HG03064 (cell line): ENCODE data around the gene NKD1.

Source experiments
- ATAC-seq: cut with Tn5 transposase; IDR thresholded peaks from one replicate; pipeline ENCODE4 v1.9.1; 2021; ENCODE audit warnings: low read depth; ENCODE audit not compliant: unreplicated experiment

NKD1 gene

DNA sequence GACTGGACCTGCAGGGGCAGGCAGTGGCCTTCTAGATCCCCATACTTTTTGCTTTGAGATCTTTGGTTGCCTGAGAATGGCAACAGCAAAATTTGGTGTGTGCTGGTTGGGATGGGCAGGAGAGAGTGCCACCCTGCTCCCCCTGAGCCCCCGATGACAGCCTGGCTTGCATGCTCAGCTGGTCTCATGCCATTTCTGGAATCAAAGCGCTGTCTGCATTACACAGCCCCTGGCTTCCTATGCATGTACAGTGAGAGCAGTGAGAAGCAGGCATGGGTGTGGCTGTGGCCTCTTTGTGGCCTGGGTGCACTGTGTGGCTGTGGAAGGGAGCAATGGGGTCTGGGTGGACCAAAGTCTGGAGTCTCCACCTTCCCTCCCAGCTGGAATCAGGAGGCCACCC, 47.7 kb downstream of the NKD1 start:
- ATAC-seq, result no peak

DNA sequence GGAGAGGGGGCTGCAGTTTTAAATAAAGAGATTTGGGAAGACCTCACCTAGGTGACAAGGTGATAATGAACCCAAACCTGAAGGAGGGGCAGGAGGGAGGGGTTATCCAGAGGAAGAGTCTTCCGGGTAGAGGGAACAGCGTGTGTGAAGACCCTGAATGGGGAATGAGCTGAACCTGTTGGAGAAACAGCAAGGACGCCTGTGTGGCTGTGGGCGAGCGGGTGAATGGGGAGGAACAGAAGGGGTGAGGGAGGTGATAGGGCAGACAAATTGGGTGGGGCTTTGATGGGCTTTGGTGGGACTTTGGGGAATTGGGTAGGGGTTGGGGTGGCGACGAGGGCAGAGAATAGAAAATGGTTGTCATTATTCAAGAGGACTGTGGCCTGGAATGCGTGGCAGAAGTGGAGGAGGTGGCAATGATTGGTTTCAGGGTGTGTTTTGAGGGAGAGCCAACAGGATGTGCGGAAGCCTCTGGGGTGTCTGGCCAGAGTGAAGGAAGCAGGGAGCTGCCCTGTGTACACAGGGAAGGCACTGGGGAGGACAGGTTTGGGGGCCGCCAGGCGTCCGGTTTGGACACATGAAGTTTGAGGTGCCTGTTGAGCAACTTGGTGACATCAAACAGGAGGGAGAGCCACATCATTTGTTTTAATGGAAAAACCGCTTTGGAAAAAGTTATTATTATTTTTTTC, 48.7 kb downstream of the NKD1 start:
- no peak for ATAC-seq

DNA sequence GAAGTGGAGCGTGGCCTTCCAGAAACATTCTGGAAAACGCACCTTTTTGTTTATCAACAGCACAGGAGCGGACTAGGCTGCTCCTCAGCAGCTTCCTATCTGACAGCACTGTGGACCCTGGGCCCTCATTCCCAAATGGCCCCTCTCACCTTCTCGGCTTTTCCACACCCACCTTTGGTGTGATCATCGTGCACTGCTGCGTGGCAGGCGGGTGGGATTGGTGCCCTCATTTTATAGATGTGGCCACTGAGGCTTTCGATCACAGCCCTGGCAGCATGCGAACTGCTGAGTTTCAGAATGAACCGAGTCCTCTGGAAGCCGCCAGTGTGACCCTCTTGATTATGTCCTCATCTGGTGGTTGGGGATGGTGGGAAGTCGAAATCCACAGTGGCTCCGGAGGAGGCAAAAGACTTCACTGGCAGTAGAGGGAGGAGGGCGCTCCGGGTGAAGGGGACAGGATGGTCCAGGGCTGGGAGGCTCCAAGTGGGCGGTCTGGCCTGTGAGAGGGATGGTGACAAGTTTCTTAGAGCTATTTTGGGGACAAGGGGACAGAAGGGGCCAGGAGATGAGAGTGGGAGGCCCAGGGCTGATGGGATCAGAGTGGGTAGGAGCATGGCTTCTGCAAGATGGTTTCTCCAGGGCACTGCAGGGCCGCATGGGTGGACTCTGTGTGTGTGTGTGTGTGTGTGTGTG, 49.5 kb downstream of the NKD1 start:
- ATAC-seq, result no peak

DNA sequence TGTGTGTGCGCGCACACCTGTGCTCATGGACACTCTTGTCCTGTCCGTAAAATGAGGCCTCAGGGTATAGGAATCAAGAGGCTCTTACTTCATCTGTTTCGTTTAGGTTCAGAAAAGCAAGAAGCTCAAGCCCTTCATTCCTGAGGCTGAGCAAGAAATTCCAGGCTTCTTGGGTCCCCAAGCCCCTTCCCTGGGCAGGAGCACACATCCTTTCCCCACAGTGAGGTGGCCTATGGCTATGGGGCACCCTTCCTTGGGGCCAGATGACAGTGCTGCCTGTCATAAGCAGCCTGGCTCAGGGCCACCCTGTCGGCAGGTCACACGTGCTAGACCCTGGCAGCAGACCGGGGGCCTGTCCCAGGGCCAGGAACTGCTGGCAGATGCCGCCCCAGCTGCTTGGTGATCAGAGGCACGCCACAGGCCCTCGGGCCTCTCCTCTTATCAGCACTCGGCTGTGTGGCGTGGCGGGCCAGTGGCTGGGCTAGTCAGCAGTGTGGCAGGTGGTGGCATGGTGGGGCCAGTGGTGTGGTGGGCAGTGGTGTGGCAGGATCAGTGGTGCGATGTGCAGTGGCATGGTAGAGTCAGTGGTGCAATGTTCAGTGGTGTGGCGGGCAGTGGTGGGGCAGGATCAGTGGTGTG, 50.2 kb downstream of the NKD1 start:
- no peak for ATAC-seq

DNA sequence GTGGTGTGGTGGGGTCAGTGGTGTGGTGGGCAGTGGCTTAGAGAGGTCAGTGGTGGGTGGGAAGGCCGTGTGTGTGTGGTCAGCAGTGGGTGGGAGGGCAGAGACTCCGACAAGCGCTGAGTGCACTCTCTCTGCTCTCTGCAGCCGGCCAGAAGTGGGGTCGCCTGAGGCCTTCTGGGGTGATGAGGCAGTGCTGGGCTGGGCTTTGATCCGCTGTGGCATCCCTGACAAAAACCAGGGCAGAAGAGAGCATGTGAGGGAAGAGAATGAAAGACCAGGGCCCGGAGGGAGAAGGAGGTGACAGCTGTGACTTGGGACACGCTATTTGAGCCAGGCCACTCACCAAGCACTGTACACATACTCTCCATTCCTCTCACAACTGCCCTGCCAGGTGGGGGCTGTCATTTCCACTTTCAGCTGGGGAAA, 50.8 kb downstream of the NKD1 start:
- no peak for ATAC-seq

DNA sequence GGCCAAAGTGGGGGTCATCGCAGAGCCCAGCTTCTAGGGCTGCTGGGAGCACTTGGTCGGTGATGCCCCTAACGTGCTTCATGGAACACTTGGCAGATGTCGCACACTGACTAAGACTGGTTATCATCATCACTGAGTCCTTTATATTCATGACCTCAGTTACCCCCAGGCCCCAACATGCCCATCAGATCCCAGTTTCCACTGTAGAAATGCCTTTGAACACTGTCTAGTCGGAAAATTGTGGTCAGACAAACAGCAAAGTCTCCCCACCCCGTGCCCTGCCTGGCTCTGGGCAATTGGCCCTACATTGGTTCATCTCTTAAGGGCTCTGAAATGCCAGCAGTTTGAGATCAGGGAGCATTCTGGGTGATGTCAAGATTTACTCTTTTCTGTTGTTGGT, 51.3 kb downstream of the NKD1 start:
- ATAC-seq, result no peak

DNA sequence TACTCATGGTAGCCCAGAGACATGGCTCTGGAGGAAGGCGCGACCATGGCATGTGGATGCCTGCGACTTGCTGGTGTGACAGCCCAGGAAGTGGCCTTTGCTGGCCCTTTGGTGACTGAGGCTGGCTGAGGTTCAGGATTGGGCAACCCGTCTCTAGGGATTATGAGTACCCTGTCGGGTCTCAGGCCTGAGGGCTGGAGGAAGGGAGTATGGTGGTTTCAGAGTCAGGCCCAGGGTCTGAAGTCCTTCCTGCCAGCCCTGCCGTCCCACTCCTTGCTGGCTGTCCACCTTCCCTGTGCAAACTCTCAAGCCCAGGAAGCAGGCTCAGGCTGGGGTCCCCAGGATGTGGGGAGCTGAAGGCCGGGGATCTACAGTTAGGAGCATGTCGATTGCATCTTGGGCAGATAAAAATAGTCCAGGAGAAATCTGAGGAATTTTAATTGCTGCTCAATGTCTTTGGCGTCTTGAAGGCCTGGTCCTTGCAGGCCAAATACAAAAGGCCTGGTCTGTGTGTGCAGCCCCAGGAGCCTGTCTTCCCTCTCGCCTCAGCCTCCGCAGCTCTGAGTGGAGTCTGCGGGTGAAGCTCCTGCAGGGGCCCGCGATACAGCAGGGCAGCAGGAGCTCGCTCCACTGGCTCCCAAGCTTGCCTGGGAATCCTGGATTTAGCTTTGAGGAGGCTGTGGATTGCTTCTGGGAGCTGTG, 52.5 kb downstream of the NKD1 start:
- no peak for ATAC-seq

DNA sequence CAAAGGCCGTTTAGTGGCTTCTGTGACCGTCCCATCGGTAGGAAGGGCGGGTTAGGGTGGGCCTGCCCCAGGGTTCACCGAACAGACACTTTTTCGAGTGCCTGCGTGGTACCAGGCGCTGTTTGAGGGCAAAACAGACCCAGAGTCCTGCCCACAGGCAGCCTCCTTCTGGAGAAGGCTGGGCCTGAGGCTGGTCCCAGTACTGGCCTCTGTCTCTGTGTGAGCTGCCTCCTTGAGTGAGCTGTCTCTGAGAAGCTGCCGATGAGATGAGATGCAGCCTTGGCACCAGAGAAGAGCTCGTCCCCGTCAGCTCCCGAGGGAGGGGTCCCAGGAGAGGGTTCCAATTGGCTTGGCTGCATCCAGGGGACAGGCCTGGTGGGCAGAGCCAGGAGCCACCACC, 53.1 kb downstream of the NKD1 start:
- ATAC-seq, result no peak

DNA sequence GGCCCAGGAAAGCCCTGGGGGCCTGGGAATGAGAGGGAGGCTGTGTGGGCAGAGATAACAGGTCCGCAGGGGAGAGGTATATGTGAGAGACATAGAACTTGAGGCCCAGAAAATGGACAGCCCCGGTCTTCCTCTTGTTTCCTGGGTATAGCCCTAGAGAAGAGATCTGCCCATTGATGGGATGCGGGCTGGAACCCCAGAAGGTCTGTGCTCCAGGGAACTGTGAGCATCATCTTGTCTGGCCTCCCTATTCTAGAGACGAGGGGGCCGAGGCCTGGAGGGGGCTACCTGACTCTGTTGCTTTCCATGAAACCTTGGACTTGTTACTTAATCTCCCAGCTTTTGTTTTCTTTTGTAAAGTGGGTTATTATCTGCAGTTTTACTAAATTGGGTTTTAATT, 53.9 kb downstream of the NKD1 start:
- no peak for ATAC-seq

DNA sequence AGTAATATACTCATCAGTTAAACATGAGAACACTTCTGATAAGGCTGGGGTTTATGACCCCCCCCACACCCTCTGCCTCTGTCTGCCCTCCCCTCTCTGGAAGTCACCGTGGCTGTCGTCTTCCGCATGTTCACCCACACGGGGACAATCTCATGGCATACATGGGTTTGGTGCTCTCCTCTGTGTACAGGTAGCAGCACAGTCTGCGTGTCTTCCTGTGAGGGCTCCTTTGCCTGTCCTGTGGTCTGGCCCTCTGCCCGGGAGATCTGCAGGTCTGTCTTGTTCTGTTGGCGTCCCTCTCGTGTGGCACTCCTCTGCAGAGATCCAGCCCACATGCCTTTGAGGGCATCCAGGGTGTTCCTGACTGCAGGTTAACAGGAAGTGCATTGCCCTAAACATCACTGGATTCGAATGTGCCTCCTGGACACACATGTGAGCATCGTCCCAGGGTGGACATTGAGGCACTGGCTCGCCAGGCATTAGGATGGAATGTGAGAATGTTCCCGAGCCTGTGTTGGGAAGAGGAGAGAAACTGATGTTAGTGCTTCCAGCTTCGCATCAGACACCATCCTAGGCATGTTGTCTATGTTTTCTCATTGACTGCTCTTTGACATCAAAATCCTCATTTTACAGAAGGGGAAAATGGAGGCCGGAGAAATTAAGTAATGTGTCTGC, 54.5 kb downstream of the NKD1 start:
- no peak for ATAC-seq

DNA sequence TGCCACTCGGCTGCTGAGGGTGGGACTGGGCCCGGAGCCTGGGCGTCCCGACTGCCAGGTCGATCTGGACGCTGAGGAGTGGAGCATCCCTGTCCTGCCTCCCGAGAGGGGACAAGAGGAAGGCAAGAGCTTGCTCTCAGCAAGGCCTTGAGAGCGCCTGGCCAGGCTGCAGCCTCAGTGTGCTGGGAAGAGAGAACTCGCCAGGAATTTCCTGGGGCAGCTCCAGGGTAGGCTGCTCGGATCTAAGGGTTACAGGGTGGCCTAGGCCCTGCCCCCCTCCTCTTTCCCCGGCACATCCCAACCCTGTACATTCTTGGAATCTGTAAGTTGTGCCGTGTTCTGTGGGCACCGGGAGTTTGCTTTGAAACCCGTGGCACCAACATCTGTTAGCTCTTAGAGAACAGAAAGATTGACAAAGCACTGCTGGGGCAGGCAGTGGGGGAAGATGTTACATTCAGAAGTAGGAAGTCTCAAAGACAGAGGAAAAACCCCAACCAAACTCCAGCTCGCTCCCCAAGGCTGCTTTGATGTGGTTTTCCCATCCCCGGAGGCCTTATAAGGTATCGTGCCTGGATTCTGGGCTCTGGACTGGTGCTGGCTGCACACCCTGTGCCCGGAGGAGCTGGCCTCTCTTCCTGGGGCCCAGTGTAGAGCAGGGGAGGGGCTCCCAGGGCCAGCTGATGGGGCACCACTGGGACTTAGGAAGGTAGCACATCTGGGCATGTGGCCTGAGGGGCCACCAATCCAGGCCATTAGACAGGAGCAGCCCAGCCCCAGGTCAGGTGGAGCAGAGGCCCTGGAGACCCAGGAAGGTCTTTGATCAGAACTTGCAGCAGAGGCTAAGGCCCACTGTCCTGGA, 55.2 kb downstream of the NKD1 start:
- no peak for ATAC-seq

DNA sequence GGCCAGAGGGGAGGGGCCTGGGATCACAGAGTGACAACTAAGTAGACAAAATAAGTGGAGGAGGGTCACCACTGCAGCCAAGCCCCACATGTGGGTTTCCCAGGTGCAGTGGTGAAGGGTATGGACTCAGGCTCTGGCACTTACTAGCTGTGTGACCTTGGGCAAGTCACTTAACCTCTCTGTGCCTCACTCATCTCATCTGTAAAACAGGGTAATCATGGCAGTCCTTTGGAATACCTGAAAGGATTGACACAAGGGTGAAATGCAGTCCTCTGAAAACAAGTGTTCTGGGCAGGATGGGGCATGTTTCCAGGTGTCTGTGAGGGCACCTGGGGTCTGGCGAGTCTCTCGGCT, 55.8 kb downstream of the NKD1 start:
- ATAC-seq, result no peak

DNA sequence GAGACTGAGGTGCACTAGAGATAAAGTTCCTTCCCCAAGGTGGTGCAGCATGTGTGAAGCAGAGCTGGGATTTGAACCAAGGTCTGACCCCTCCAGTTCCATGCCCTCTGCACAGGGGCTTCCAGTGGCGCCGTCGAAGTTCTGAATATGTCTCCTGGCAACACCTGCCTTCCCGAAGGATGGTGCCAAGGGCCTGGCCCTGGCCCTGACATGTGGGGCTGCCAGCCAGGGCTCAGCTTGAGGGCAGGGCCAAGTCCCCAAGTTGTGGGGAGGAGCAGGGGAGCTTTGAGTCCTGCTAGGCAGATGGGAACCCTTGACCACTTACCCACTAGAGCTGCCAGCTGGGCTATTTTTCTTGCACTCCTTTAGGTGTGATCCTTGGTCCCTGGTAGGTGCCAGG, 56.4 kb downstream of the NKD1 start:
- no peak for ATAC-seq

DNA sequence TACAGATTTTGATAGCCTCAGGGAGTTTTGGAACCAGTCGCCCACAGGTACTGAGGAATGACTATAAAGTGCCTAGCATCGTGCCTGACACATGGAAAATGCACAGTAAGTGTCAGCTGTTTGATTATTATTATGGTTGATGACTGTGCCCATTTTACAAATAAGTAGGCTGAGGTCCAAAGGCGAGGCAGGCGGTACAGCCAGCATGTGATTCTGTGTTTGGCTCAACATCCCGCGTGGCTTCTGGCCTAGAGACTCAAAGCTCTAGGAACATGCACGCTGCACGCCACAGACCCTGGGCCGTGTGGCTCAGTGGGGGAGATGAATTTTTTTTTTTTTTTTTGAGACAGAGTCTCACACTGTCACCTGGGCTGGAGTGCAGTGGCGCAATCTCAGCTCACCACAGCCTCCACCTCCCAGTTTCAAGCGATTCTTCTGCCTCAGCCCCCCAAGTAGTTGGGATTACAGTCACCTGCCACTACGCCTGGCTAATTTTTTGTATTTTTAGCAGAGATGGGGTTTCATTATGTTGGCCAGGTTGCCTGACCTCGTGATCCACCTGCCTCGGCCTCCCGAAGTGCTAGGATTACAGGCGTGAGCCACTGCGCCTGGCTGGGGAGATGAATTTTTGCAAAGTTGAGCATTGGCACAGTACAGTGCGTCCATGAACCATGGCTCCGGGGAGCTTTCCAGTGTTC, 57.7 kb downstream of the NKD1 start:
- no peak for ATAC-seq

DNA sequence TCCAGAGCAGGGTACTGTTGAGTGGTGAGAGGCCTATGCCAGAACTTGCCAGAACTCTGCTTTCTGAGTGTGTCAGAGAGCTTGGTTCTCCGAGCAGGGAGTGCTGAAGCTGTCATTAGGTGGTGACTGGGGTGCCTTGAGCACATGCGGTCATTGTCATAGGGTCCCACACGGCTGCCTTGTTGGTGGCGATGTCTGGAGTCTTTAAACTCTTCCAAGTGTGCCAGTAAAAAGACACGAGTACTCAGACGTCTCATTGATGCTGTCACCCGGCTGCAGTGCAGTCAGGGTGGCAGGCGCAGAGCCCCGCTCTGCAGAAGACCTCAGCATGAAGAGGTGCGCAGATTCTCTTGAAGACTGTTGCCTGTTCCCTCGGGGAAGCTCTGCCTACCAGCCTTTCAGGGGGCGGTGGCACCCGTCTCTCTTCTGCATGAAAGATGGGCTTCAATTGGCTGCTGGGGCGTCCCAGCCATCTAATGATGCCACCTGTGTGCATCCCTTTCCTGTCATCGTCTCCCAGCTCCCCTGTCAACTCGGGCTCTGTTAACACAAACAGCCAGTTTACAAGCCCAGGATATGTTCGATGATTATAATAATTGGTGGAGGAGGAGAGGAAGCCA, 58.3 kb downstream of the NKD1 start:
- ATAC-seq, result no peak

DNA sequence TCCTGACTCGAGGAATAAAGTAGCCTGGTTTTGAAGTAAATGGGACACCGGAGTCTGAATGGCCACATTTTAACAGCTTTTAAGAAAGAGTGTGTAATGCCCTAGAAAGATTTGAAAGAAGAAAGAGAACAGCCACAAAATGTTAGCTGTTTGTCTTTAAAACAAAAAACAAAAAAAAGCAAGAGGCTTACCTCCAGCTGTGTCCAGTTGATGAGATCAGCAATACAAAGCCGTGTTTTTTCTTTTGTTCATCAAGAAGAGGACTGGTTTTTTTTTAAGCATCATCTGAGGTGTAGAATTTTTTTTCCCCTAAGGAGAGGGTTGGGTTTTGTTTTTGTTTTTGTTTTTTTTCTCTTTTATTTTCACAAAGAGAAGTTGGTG, 58.8 kb downstream of the NKD1 start:
- no peak for ATAC-seq

DNA sequence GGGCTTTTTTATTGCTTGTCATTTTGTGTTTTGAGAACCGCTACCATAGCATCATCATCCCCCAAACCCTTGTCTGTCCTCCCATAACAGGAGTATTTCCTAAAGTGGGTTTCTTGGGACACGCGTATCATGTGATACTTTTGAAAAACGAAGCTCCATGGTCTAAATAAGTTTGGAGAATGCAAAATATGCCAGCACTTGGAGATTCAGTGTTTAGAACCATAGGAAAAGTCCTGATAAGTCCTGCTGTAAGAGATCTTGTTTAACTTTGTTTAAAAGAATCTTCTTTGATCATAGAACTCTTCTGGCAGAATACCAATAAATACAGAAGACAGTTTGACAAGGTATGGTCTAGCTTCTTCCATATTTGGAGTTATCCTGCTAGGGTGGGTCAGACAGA, 59.3 kb downstream of the NKD1 start:
- no peak for ATAC-seq

DNA sequence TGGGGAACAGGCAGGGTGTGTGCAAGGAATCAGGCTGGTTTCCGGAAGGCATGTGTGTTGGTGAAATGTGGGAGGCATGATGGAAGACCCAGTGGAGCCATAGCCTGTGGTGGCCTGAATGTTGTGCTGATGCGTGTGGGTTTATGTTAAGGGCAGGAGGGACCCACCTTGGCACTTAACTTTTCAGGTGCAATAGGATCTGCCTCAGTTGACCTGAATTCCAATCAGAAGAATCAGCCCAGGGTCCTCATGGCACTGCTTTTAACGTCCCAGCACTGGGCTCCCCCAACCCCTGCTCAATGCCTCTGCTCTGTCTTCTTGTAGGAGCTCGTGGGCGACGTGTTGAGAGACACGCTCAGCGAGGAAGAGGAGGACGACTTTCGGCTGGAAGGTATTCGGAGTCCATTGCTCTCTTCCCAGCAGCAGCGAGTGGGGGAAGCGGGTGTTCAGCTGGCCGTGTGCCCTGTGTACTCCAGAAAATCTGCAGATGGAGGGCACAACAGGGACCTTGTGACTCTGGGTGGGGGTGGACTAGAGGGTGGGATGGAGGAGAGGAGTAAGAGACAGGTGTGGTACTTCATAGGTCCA, 59.9 kb downstream of the NKD1 start:
- no peak for ATAC-seq

DNA sequence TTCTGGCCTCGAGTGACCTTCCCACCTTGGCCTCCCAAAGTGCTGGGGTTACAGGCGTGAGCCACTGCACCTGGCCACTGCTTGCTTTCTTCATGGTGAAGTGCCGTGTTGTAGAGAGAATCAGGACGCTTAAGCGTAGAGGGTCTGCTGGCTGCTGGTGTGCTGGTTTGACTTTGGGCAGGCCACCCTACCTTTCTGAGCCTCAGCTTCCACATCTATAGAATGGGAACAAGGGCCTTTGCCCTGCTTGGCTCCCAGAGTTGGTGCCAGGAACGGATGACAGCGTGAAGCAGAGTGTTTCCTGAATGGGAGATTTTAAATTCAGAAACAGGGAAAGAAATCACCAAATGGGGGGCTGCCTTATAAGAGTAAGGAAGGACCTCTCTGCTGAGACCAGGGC, 60.9 kb downstream of the NKD1 start:
- no peak for ATAC-seq
